ENCODE measurements around the gene USP27X. TPM values are rescaled to one million over a fixed set of nuclear protein-coding genes. Genes with fewer than 3 reads are reported as not detected.

USP27X gene
- total RNA-seq, 3 donors from 2014 or later, result 2.2 to 4.7 (median 2.3) TPM

DNA sequence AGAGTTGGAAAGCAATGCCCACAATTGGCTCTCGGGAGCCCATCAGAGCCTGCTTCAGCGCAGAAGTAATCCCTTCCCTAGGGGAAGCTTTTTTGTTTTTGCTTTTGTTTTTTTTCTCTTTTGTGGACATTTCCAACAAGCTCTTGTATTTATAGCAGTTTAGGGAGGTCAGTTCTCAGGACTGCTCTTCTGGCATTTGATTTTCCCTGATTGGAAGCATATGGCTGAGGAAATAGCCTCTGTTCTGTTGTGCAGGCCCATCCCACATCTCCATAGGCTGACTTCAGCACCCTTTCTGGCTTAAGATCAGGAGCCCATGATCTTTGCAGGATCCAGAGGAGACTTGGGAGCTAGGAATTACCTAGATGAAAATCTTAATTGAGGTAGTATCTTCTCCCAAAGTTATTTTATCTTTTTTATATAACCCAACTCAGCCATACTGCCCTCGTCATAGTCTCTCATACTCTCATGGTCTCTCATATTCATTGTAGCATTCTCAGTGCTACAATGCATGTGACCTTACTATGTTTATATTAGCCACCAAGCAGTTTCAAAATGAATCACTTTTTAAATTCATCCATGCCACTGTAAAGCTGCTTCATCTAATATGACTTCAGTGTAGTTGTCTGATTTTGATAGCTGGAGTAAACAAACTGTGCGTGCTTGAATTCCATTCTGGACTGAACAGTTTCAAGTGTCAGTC lies 33.4 kb upstream of the USP27X start:
- no peak overlapping the region for H3K27ac ChIP-seq

GRCh38 chrX:49846522-49846921 lies 32.8 kb upstream of the USP27X start:
- Histone ChIP-seq H3K9me3 (no peaks in the 10 kb centered on the region), H3K36me3 (no peaks in the 10 kb centered on the region), H3K27ac (no peak overlapping the region), H3K4me1 (no peaks in the 10 kb centered on the region), H3K4me3 (no peak overlapping the region), H3K27me3 (peaks cover 0 to 36% of the 10 kb centered on the region in 2 donors)
- no peak for DNase-seq (ENCODE audit: low spot score in 2 of 2)
- intact Hi-C loops (cut with DNase I; ENCODE audit: low total_unique reads), result no loop called here
- TF ChIP-seq, protein P1, sequence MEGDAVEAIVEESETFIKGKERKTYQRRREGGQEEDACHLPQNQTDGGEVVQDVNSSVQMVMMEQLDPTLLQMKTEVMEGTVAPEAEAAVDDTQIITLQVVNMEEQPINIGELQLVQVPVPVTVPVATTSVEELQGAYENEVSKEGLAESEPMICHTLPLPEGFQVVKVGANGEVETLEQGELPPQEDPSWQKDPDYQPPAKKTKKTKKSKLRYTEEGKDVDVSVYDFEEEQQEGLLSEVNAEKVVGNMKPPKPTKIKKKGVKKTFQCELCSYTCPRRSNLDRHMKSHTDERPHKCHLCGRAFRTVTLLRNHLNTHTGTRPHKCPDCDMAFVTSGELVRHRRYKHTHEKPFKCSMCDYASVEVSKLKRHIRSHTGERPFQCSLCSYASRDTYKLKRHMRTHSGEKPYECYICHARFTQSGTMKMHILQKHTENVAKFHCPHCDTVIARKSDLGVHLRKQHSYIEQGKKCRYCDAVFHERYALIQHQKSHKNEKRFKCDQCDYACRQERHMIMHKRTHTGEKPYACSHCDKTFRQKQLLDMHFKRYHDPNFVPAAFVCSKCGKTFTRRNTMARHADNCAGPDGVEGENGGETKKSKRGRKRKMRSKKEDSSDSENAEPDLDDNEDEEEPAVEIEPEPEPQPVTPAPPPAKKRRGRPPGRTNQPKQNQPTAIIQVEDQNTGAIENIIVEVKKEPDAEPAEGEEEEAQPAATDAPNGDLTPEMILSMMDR (IDR thresholded peaks at IDR 0.05), result no peak
- TF ChIP-seq POLR2AphosphoS5 (IDR thresholded peaks at IDR 0.05), result no peak
- no peak for TF ChIP-seq POLR2A (IDR thresholded peaks at IDR 0.05)

More for the DNA sequence above, 33.4 kb upstream of the USP27X start:
- H3K27me3 ChIP-seq, result peaks cover 0 to 36% of the 10 kb centered on the region in 2 donors
- H3K4me3 ChIP-seq, result no peak overlapping the region
- no peaks in the 10 kb centered on the region for H3K4me1 ChIP-seq
- intact Hi-C loops (cut with DNase I; ENCODE audit: low total_unique reads), result no loop called here
- H3K9me3 ChIP-seq, result no peaks in the 10 kb centered on the region
- DNase-seq (ENCODE audit: low spot score in 2 of 2), result no peak
- H3K36me3 ChIP-seq, result no peaks in the 10 kb centered on the region
- TF ChIP-seq POLR2AphosphoS5 (IDR thresholded peaks at IDR 0.05) (no peak), POLR2A (IDR thresholded peaks at IDR 0.05) (no peak)

- H3K36me3 ChIP-seq, result no peaks in the 10 kb centered on the region
- H3K9me3 ChIP-seq, result no peaks in the 10 kb centered on the region
- TF ChIP-seq, protein P1 (IDR thresholded peaks at IDR 0.05), result no peak
- TF ChIP-seq POLR2A (IDR thresholded peaks at IDR 0.05) (no peak), POLR2AphosphoS5 (IDR thresholded peaks at IDR 0.05) (no peak)
- H3K4me1 ChIP-seq, result no peaks in the 10 kb centered on the region
- DNase-seq (ENCODE audit: low spot score in 2 of 2), result no peak
- no peak overlapping the region for H3K27ac ChIP-seq
- intact Hi-C loops (cut with DNase I; ENCODE audit: low total_unique reads), result no loop called here
- H3K27me3 ChIP-seq, result peaks cover 0 to 43% of the 10 kb centered on the region in 2 donors
- no peak overlapping the region for H3K4me3 ChIP-seq
Measured at GRCh38 chrX:49848275-49848674, 31.0 kb upstream of the USP27X start.

DNA sequence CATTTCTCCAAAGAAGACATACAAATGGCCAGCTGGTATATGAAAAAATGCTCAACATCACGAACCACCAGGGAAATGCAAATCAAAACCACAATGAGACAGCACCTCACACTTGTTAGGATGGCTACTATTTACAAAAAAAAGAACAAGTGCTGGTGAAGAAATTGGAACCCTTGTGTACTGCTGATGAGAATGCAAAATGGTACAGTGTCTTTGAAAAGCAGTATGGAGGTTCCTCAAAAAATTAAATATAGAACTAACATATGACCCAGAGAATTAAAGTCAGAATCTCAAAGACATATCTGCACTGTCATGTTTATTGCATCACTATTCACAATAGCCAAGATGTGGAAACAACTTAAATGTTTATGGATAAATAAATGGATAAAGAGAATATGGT lies 29.3 kb upstream of the USP27X start:
- DNase-seq (ENCODE audit: low spot score in 2 of 2), result no peak
- intact Hi-C loops (cut with DNase I; ENCODE audit: low total_unique reads), result no loop called here
- no peak overlapping the region for H3K4me3 ChIP-seq
- no peak overlapping the region for H3K27ac ChIP-seq
- no peaks in the 10 kb centered on the region for H3K4me1 ChIP-seq
- TF ChIP-seq POLR2A (IDR thresholded peaks at IDR 0.05) (no peak), POLR2AphosphoS5 (IDR thresholded peaks at IDR 0.05) (no peak)
- TF ChIP-seq, protein P1 (IDR thresholded peaks at IDR 0.05), result no peak
- no peaks in the 10 kb centered on the region for H3K36me3 ChIP-seq
- H3K9me3 ChIP-seq, result no peaks in the 10 kb centered on the region
- peaks cover 0 to 44% of the 10 kb centered on the region in 2 donors for H3K27me3 ChIP-seq

DNA sequence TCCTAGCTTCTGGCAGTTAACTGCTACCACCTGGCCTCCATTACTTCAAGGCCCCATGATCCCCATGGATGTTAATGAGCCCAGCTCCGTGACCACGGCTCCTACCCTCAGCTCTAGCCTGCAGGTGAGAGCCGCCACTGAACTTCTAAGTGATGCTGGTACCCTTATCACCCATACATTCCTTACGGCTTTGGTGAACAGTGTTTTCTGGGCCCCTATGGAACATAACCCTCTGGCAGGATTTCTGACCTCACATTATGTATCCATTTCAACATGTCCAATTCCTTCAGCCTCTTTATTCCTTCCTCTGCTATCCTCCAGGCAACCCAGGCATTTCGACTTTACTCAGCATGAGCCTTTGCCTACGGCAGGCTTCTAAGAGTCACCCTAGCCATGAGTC lies 25.6 kb upstream of the USP27X start:
- intact Hi-C loops (cut with DNase I; ENCODE audit: low total_unique reads), result no loop called here
- no peaks in the 10 kb centered on the region for H3K9me3 ChIP-seq
- H3K27me3 ChIP-seq, result peaks cover 0 to 47% of the 10 kb centered on the region in 2 donors
- H3K4me3 ChIP-seq, result no peak overlapping the region
- no peak overlapping the region for H3K27ac ChIP-seq
- no peaks in the 10 kb centered on the region for H3K4me1 ChIP-seq
- DNase-seq (ENCODE audit: low spot score in 2 of 2), result no peak
- TF ChIP-seq POLR2A (IDR thresholded peaks at IDR 0.05), result no peak
- TF ChIP-seq, protein P1 (IDR thresholded peaks at IDR 0.05), result no peak
- no peak for TF ChIP-seq POLR2AphosphoS5 (IDR thresholded peaks at IDR 0.05)
- no peaks in the 10 kb centered on the region for H3K36me3 ChIP-seq
